GM13976 (cell line): ENCODE results near the gene ZNF335.
"Not testable (repeated sequence)": the region's sequence is repeated elsewhere in the genome, so short reads cannot be mapped to it uniquely, and the experiment has no call there.

Source experiments
- DNase-seq: peaks from one replicate; pipeline ENCODE4 v3.0.0; 2012; ENCODE audit warnings: low spot score
- CTCF ChIP-seq: IDR thresholded peaks from 2 replicates; pipeline ENCODE4 v1.5.1; 2012; ENCODE audit warnings: borderline replicate concordance, mild to moderate bottlenecking; ENCODE audit not compliant: insufficient read depth; ENCODE audit errors: extremely low read depth, missing control alignments, control extremely low read depth
- in situ Hi-C: fragments of 300-500 bp; cut with MboI; formaldehyde crosslinking; loops from one replicate; pipeline ENCODE4 v1.12.0; 2022; ENCODE audit warnings: low sequenced_read_pairs, mixed read lengths, inconsistent platforms; ENCODE audit not compliant: unreplicated experiment

The ZNF335 gene

GRCh38 chr20:45997187-45997586 is 25.2 kb upstream of the ZNF335 start:
- DNase-seq, result no peak
- in situ Hi-C loops, result no loop called here
- TF ChIP-seq CTCF, result no peak

DNA sequence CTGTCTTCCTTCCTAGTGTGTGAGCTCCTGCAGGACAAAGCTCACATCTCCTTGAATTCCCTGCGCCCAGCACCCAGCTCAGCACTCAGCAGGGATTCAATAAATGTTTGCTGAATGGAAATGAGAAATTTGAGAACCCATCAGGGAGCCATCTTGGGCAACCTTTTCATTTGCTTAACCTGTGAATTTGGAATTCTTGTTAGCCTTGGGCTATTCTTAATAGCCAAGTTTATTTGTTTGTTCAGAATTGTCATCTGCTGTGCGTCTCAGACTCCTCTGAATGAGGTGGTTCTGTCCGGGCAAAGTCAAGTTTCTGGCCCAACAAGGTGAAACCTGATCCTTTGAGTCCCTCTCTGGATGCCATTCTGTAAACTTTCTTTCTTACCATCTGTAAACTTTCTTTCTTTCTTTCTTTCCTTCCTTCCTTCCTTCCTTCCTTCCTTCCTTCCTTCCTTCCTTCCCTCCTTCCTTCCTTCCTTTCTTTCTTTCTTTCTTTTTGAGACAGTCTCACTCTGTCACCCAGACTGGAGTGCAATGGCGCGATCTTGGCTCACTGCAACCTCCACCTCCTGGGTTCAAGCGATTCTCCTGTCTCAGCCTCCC is 23.6 kb upstream of the ZNF335 start:
- in situ Hi-C loops, DNase-seq: not testable (repeated sequence)

GRCh38 chr20:45994761-45995493 is 22.9 kb upstream of the ZNF335 start:
- in situ Hi-C loops, result no loop called here
- TF ChIP-seq CTCF, result no peak
- DNase-seq, result no peak

DNA sequence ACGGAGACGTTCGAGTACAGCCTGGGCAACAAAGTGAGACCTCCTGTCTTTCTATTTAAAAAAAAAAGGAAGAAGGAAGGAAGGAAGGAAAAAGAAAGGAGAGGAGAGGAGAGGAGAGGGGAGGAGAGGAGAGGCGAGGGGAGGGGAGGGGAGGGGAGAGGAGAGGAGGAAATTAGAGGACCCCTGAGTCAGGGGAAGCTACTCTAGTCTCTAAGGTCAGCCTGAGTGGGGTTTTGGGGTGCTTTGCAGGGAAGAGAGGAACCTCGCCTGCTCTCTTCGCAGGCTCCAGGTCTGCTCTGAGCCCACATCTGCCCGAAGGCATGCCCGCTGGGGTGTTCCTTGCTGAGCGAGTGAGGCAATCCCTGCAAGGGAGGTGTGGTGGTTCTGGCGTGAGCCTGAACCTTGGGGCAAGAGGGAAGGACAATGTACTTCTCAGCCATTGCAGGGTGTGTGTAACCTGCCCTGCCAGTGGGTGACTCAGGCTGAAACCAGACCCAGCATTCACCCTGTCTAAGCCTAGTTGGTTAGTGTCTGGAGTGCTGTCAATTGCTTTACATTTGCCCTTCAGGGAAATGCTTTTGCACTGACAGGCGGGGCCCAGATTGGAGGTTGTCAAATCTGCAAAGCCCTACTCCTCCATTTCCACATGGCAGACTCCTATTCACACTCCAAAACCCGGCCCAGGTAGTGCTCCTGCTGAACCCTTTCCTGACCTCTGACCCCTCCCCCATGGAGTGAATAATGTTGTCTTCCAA is 21.4 kb upstream of the ZNF335 start:
- DNase-seq, result peak; percentile 42
- in situ Hi-C loops, result no loop called here
- no peak for TF ChIP-seq CTCF

DNA sequence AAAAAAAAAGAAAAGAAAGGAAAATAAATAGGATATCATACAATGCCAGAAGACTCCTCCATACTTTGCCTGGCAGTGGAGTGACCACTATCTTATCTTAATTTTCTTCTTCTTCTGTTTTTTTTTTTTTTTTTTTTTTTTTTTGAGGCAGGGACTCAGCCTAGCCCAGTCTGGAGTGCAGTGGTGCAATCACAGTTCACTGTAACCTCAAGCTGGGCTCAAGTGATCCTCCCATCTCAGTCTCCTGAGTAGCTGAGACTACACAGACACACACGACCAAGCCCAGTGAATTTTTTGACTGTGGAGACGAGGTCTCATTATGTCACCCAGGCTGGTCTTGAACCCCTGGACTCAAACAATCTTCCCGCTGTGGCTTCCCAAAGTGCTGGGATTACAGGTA is 19.6 kb upstream of the ZNF335 start:
- DNase-seq, result no peak
- TF ChIP-seq CTCF, result no peak
- in situ Hi-C loops, result no loop called here

- in situ Hi-C loops, DNase-seq: not testable (repeated sequence)
Observed at GRCh38 chr20:45988830-45989229, 16.8 kb upstream of the ZNF335 start.

DNA sequence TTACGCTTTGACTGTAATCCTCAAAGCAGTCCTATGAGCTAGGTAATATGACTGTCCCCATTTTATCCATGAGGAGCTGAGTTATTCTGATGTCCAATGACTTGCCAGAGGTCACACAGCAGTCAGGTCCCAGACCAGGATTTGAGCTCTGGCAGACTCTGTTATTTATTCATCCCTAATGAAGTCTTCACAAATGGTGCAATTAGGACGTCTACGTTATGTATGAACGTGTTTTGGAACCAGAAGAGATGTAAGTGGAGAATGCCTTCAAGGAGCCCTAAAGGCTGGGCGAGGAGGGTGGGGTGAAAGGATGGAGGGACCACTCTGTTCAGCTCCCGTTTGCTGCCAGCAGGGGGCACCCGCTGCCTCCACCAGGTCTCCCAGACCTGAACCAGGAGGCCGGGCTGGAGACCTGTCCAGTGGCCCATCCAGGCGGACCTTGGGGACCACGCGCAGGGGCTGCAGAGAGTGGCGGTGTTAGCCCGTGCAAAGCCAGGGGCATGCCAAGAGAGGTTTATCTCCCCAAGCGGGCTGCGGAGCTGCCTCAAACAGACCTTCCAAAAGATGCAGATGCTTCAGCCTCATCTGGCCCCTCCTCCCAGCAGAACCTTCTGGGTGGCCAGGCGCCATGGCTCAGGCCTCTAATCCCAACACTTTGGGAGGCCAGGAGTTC is 15.2 kb upstream of the ZNF335 start:
- TF ChIP-seq CTCF, result peak; percentile 88
- peak; percentile 90 for DNase-seq
- in situ Hi-C loops, result no loop called here
